NCI-H2227 (cell line): Measurements from ENCODE around the gene MADD.

Experiments used
- DNase-seq: peaks from one replicate; lab custom pipeline; 2025; ENCODE audit not compliant: unreplicated experiment; lab: John Stamatoyannopoulos, UW

Gene MADD

GRCh38 chr11:47269829-47270305, at the start of gene MADD:
TSS of gene MADD (plus strand) at chr11:47270133.
- DNase-seq: peak; percentile 93

- DNase-seq: no peak
These were observed 49.5 kb upstream of the MADD start for GRCh38 chr11:47220401-47220821.

- no peak for DNase-seq
These were observed 47.2 kb upstream of the MADD start for GRCh38 chr11:47222696-47223095.

- DNase-seq: no peak
These were observed 44.2 kb upstream of the MADD start for GRCh38 chr11:47225552-47226400.

- DNase-seq: no peak
These were observed 40.8 kb upstream of the MADD start for GRCh38 chr11:47229161-47229560.

- no peak for DNase-seq
These were observed 36.9 kb upstream of the MADD start for GRCh38 chr11:47233051-47233450.

GRCh38 chr11:47233989-47234668, 35.8 kb upstream of the MADD start:
- DNase-seq: no peak

GRCh38 chr11:47234669-47235100, 35.2 kb upstream of the MADD start:
- no peak for DNase-seq

GRCh38 chr11:47235163-47235562, 34.8 kb upstream of the MADD start:
- no peak for DNase-seq

GRCh38 chr11:47236482-47236881, 33.5 kb upstream of the MADD start:
- no peak for DNase-seq

GRCh38 chr11:47239852-47240251, 30.1 kb upstream of the MADD start:
- no peak for DNase-seq

- DNase-seq: no peak
These were observed 28.1 kb upstream of the MADD start for GRCh38 chr11:47241841-47242301.

GRCh38 chr11:47242596-47243192, 27.2 kb upstream of the MADD start:
- DNase-seq: no peak

- DNase-seq: no peak
These were observed 26.5 kb upstream of the MADD start for GRCh38 chr11:47243454-47243853.

- DNase-seq: no peak
These were observed 25.2 kb upstream of the MADD start for GRCh38 chr11:47244448-47245350.

GRCh38 chr11:47245611-47246357, 24.1 kb upstream of the MADD start:
- no peak for DNase-seq

GRCh38 chr11:47247502-47247901, 22.4 kb upstream of the MADD start:
- DNase-seq: no peak

- DNase-seq: no peak
These were observed 21.6 kb upstream of the MADD start for GRCh38 chr11:47248304-47248663.

- peak; percentile 91 for DNase-seq
These were observed 21.1 kb upstream of the MADD start, which contains the start of gene ACP2 for GRCh38 chr11:47248664-47249377. TSS of gene ACP2 (minus strand) at chr11:47248814. CDS start at chr11:47248789, 25 bp downstream.
